ENCODE measurements around the gene TTLL9. TPM values are rescaled to one million over a fixed set of nuclear protein-coding genes. Genes with fewer than 3 reads are reported as not detected.
A peak's percentile ranks its signal among the peaks of the same experiment; 100 is the strongest.

TTLL9 gene
- total RNA-seq, 6 experiments from 2014 or later: not detected

DNA sequence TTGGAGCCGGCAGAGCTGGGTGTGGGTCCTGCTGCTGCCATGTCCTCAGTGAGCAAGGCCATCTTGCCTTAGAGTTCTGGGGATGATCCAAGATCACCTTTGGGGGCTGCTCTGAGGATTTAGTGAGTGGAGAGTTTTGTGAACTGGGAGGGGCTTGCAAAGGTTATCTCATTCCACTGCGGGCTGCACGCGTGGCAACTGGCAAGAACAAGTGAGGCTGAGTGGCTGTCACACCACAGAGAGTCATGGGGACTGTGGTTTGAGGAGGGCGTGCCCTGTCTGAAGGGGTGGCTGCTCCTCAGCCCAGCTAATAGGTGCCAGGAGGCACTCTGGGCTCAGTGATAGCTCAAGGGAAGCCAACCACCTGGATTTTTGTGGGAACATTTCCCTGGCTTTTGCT lies 37.6 kb downstream of the TTLL9 start:
- TF ChIP-seq, protein P1, sequence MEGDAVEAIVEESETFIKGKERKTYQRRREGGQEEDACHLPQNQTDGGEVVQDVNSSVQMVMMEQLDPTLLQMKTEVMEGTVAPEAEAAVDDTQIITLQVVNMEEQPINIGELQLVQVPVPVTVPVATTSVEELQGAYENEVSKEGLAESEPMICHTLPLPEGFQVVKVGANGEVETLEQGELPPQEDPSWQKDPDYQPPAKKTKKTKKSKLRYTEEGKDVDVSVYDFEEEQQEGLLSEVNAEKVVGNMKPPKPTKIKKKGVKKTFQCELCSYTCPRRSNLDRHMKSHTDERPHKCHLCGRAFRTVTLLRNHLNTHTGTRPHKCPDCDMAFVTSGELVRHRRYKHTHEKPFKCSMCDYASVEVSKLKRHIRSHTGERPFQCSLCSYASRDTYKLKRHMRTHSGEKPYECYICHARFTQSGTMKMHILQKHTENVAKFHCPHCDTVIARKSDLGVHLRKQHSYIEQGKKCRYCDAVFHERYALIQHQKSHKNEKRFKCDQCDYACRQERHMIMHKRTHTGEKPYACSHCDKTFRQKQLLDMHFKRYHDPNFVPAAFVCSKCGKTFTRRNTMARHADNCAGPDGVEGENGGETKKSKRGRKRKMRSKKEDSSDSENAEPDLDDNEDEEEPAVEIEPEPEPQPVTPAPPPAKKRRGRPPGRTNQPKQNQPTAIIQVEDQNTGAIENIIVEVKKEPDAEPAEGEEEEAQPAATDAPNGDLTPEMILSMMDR (IDR thresholded peaks at IDR 0.05): no peak
- no peak for TF ChIP-seq POLR2A (IDR thresholded peaks at IDR 0.05)
- WGBS (ENCODE audit: insufficient coverage, low coverage, low lambda C conversion rate, missing lambda C conversion rate): 100% methylated on average over 1 of the region's 5 CpGs
- no peak overlapping the region for H3K27ac ChIP-seq

DNA sequence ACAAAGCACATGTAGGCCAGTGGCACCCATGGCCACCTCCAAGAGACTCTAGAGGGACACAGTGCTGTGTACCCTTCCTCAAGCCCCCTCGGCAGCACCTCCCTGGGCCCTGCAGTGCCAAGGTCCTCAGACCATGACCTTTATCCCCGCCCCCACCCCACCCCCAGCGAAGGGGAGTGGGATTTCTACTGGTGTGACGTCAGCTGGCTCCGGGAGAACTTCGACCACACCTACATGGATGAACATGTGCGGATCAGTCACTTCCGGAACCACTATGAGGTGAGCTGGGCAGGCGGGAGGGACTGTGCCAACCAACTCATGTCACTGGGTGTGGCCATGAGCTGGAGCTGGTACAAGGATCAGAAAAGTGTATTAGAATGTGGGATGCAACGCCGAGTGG lies 38.0 kb downstream of the TTLL9 start:
- ATAC-seq: peak in 1 of 4 donors; percentile 11

More for the DNA sequence above, 37.6 kb downstream of the TTLL9 start:
- intact Hi-C loops (cut with DNase I): no loop called here
- H3K36me3 ChIP-seq: no peaks in the 10 kb centered on the region
- no peaks in the 10 kb centered on the region for H3K9me3 ChIP-seq
- no peak overlapping the region for H3K4me3 ChIP-seq
- no peaks in the 10 kb centered on the region for H3K27me3 ChIP-seq
- DNase-seq: no peak
- no peak for ATAC-seq
- H3K4me1 ChIP-seq: no peaks in the 10 kb centered on the region

DNA sequence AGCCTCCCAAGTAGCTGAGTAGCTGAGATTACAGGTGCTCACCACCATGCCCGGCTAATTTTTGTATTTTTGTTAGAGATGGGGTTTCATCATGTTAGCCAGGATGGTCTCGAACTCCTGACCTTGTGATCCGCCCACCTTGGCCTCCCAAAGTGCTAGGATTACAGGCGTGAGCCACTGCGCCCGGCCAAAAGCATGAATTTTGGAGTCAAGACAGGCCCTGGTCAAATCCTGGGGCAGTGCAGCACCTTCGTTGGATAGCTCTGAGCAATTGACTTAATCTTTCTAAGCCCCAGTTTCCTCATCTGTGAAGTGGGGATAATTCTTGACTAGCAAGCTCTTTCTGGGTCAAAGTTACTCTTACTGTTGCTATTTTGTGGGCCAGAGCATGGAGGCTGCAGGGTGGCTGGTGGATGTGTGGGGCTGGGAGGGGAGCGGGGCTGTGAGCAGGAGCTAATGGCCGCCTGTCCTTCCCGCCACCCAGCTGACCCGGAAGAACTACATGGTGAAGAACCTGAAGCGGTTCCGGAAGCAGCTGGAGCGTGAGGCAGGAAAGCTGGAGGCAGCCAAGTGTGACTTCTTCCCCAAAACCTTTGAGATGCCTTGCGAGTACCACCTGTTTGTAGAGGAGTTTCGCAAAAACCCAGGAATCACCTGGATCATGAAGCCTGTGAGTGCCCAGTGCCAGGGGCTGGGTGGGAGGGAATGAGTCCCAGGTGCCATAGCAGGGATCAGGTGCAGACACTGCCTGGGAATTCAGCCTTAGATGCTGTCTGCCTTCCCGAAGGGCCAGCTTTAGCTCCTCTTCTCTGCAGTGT lies 39.0 kb downstream of the TTLL9 start:
- Histone ChIP-seq H3K36me3 (no peaks in the 10 kb centered on the region), H3K4me3 (no peak overlapping the region), H3K9me3 (no peaks in the 10 kb centered on the region), H3K4me1 (no peaks in the 10 kb centered on the region), H3K27me3 (no peaks in the 10 kb centered on the region), H3K27ac (no peak overlapping the region)
- intact Hi-C loops (cut with DNase I): no loop called here
- no peak for DNase-seq
- no peak for TF ChIP-seq POLR2A (IDR thresholded peaks at IDR 0.05)
- TF ChIP-seq, protein P1 (IDR thresholded peaks at IDR 0.05): no peak
- no peak for ATAC-seq
- WGBS (ENCODE audit: insufficient coverage, low coverage, low lambda C conversion rate, missing lambda C conversion rate): 73% methylated on average over 8 of the region's 17 CpGs

More for the DNA sequence above, 38.0 kb downstream of the TTLL9 start:
- H3K4me3 ChIP-seq: no peak overlapping the region
- no peaks in the 10 kb centered on the region for H3K4me1 ChIP-seq
- DNase-seq: no peak
- no peak for TF ChIP-seq POLR2A (IDR thresholded peaks at IDR 0.05)
- TF ChIP-seq, protein P1 (IDR thresholded peaks at IDR 0.05): no peak
- intact Hi-C loops (cut with DNase I): no loop called here
- no peak overlapping the region for H3K27ac ChIP-seq
- WGBS (ENCODE audit: insufficient coverage, low coverage, low lambda C conversion rate, missing lambda C conversion rate): 57% methylated on average over 2 of the region's 11 CpGs
- H3K27me3 ChIP-seq: no peaks in the 10 kb centered on the region
- no peaks in the 10 kb centered on the region for H3K36me3 ChIP-seq
- H3K9me3 ChIP-seq: no peaks in the 10 kb centered on the region

DNA sequence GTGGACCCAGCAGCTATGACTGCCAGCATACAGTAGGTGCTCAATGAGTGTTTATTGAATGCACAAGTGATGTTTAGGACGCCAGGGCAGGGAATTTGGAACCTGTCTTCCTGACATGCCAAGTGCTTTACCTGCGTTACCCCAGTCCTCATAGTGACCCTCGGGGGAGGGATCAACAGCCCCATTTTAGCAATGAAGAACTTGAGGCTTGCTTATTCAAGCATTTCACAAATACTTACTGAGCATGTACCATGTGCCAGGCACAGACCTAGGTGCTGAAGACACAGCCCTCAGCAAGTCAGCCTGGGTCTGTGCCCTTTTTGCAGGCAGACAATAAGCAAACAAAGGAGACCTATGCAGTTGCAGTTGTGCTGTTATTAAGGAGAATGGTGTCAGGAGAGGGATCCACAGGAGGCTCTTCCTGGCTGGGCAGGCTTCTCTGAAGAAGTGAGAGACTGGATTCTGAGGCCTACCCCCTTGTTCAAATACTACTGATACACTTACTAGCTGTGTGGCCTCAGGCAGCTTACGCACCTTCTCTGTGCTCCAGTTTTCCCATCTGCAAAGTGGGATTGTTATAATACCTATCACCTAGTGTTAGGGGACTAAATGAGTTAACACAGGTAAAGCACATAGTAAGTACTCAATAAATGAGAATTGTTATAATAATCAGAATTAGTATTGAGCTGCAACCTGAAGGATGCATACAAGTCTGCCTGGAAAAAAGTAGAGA lies 39.8 kb downstream of the TTLL9 start:
- DNase-seq (no peak), ATAC-seq (no peak)
- H3K9me3 ChIP-seq: no peaks in the 10 kb centered on the region
- no peaks in the 10 kb centered on the region for H3K27me3 ChIP-seq
- H3K27ac ChIP-seq: no peak overlapping the region
- no peak overlapping the region for H3K4me3 ChIP-seq
- intact Hi-C loops (cut with DNase I): no loop called here
- WGBS (ENCODE audit: insufficient coverage, low coverage, low lambda C conversion rate, missing lambda C conversion rate): 75% methylated on average over 3 of the region's 4 CpGs
- H3K36me3 ChIP-seq: no peaks in the 10 kb centered on the region
- no peaks in the 10 kb centered on the region for H3K4me1 ChIP-seq
- TF ChIP-seq POLR2A (IDR thresholded peaks at IDR 0.05): no peak
- TF ChIP-seq, protein P1 (IDR thresholded peaks at IDR 0.05): no peak

All from right lobe of liver (tissue), 6 donors.